GM21723 (cell line): Measurements from ENCODE around the gene RMND5A.

Experiments
- ATAC-seq: cut with Tn5 transposase; IDR thresholded peaks from one replicate; pipeline ENCODE4 v1.9.1; 2021; ENCODE audit warnings: mild to moderate bottlenecking, moderate library complexity; ENCODE audit not compliant: unreplicated experiment

RMND5A gene

GRCh38 chr2:86790134-86790675 lies 70.1 kb downstream of the RMND5A start:
- ATAC-seq, result no peak

- no peak for ATAC-seq
These were observed 70.8 kb downstream of the RMND5A start, which contains the start of gene CD8A for GRCh38 chr2:86790676-86791572. Gene CD8A (minus strand): TSS chr2:86790913. CDS start chr2:86790825, 88 bp downstream.

GRCh38 chr2:86791573-86791972 lies 71.5 kb downstream of the RMND5A start:
- no peak for ATAC-seq

GRCh38 chr2:86793752-86794151 lies 73.7 kb downstream of the RMND5A start:
- ATAC-seq, result no peak

- ATAC-seq, result no peak
These were observed 74.8 kb downstream of the RMND5A start for GRCh38 chr2:86794861-86795260.

GRCh38 chr2:86800856-86801567 lies 80.9 kb downstream of the RMND5A start:
- ATAC-seq, result no peak

- ATAC-seq, result no peak
These were observed 86.2 kb downstream of the RMND5A start for GRCh38 chr2:86806059-86806857.

- no peak for ATAC-seq
These were observed 87.0 kb downstream of the RMND5A start for GRCh38 chr2:86807133-86807467.

GRCh38 chr2:86807468-86808275 lies 87.6 kb downstream of the RMND5A start:
- no peak for ATAC-seq

GRCh38 chr2:86808315-86809161 lies 88.4 kb downstream of the RMND5A start:
- ATAC-seq, result peak; percentile 98

GRCh38 chr2:86809481-86810121 lies 89.5 kb downstream of the RMND5A start:
- ATAC-seq, result no peak

- ATAC-seq, result no peak
These were observed 95.5 kb downstream of the RMND5A start for GRCh38 chr2:86815611-86816010.

GRCh38 chr2:86818114-86818801 lies 98.2 kb downstream of the RMND5A start:
- no peak for ATAC-seq

GRCh38 chr2:86818957-86819356 lies 98.9 kb downstream of the RMND5A start:
- ATAC-seq, result no peak

GRCh38 chr2:86821306-86821705 lies 101.2 kb downstream of the RMND5A start:
- no peak for ATAC-seq

GRCh38 chr2:86821842-86822241 lies 101.8 kb downstream of the RMND5A start:
- no peak for ATAC-seq

- ATAC-seq, result no peak
These were observed 102.7 kb downstream of the RMND5A start for GRCh38 chr2:86822668-86823345.
